Smooth muscle cell (in vitro differentiated cells): ENCODE results near the gene FKBP6. TPM values are rescaled to one million over a fixed set of nuclear protein-coding genes. Genes with fewer than 3 reads are reported as not detected.
"Not testable (repeated sequence)": the region's sequence is repeated elsewhere in the genome, so short reads cannot be mapped to it uniquely, and the experiment has no call there.

Source experiments
- DNase-seq: peaks from one replicate; lab custom pipeline; 2025; ENCODE audit not compliant: unreplicated experiment; lab: John Stamatoyannopoulos, UW
- H2AFZ ChIP-seq: fragments of 200-600 bp; sonication (generic); 2 replicates; pipeline ENCODE4 v1.6.0; 2016; ENCODE audit warnings: antibody characterized with exemption, low read depth, mild to moderate bottlenecking
- H3F3A ChIP-seq: fragments of 200-600 bp; sonication (generic); 2 replicates; pipeline ENCODE4 v1.6.0; 2017; ENCODE audit warnings: antibody characterized with exemption, low read depth
- H3K27ac ChIP-seq: fragments of 200-600 bp; sonication (generic); 2 replicates; pipeline ENCODE4 v1.5.1; 2016; ENCODE audit warnings: low read depth, mild to moderate bottlenecking
- H3K27me3 ChIP-seq: fragments of 200-600 bp; sonication (generic); 2 replicates; pipeline ENCODE4 v1.6.1; 2016; ENCODE audit warnings: low read depth, mild to moderate bottlenecking
- H3K36me3 ChIP-seq: fragments of 200-600 bp; sonication (generic); 2 replicates; pipeline ENCODE4 v1.5.1; 2016; ENCODE audit warnings: low read depth
- H3K4me1 ChIP-seq: fragments of 200-600 bp; sonication (generic); 2 replicates; pipeline ENCODE4 v1.5.1; 2016; ENCODE audit warnings: low read depth
- H3K4me2 ChIP-seq: fragments of 200-600 bp; sonication (generic); 2 replicates; pipeline ENCODE4 v1.6.0; 2016; ENCODE audit warnings: mild to moderate bottlenecking
- H3K4me3 ChIP-seq: fragments of 200-600 bp; sonication (generic); 2 replicates; pipeline ENCODE4 v1.5.1; 2016; ENCODE audit warnings: mild to moderate bottlenecking
- H3K79me2 ChIP-seq: fragments of 200-600 bp; sonication (generic); 2 replicates; pipeline ENCODE4 v1.6.0; 2016; ENCODE audit warnings: low read depth, mild to moderate bottlenecking
- H3K9ac ChIP-seq: fragments of 200-600 bp; sonication (generic); 2 replicates; pipeline ENCODE4 v1.6.0; 2016; ENCODE audit warnings: low read depth
- H3K9me3 ChIP-seq: fragments of 200-600 bp; sonication (generic); replicated peaks from 2 replicates; pipeline ENCODE4 v1.5.1; 2016; ENCODE audit warnings: low read depth
- H4K20me1 ChIP-seq: fragments of 200-600 bp; sonication (generic); 2 replicates; pipeline ENCODE4 v1.6.0; 2016; ENCODE audit warnings: low read depth
- CTCF ChIP-seq: fragments of 200-600 bp; sonication (generic); IDR thresholded peaks from 2 replicates; pipeline ENCODE4 v1.5.1; 2017; ENCODE audit warnings: borderline replicate concordance, mild to moderate bottlenecking, antibody characterized with exemption; ENCODE audit not compliant: insufficient read depth, poor library complexity, severe bottlenecking
- WGBS: methylation state at CpG from one replicate; pipeline ENCODE4 v1.1.7; 2016; ENCODE audit warnings: low lambda C conversion rate; 5-methylcytosine and 5-hydroxymethylcytosine counted together
- polyA plus RNA-seq: library from polyadenylated mRNA; unstranded; fragments of >200 nt; fragmentation: Nextera tagmentation; extraction: Ambion mirVana; gene quantifications from 2 replicates; pipeline ENCODE4 v1.2.1, GENCODE V29; 2016
- small RNA-seq: library from RNA; depleted of rRNA; stranded (forward); fragments of <200 nt; gene quantifications from one replicate; pipeline ENCODE3, GENCODE V24; 2014
- total RNA-seq: library from RNA; depleted of rRNA; stranded (reverse); fragments of >200 nt; gene quantifications from 2 replicates; pipeline ENCODE4 v1.2.3, GENCODE V29; 2014

Gene FKBP6
- total and polyA plus RNA-seq, 2 experiments from 2014 or later: not detected

GRCh38 chr7:73397521-73398281 is 69.7 kb downstream of the FKBP6 start:
- Histone ChIP-seq H3K27ac (no peak overlapping the region), H3F3A (no peaks in the 10 kb centered on the region), H3K4me3 (no peak overlapping the region), H3K36me3 (no peaks in the 10 kb centered on the region), H4K20me1 (no peaks in the 10 kb centered on the region), H3K79me2 (no peaks in the 10 kb centered on the region), H3K9ac (no peak overlapping the region), H3K27me3 (no peaks in the 10 kb centered on the region), H2AFZ (no peak overlapping the region), H3K4me2 (no peak overlapping the region), H3K4me1 (no peaks in the 10 kb centered on the region), H3K9me3 (no peaks in the 10 kb centered on the region)
- WGBS: 34% methylated on average over 12 of the region's 14 CpGs
- no peak for DNase-seq
- TF ChIP-seq CTCF: no peak

- not testable (repeated sequence) for H4K20me1 ChIP-seq, H3K27me3 ChIP-seq, H3K9me3 ChIP-seq, DNase-seq, H3K9ac ChIP-seq, H2AFZ ChIP-seq, H3K79me2 ChIP-seq, H3K4me1 ChIP-seq, H3K4me2 ChIP-seq, H3K36me3 ChIP-seq, H3K4me3 ChIP-seq, H3K27ac ChIP-seq, H3F3A ChIP-seq
- WGBS: 72% methylated on average over 19 of the region's 19 CpGs
Measured at GRCh38 chr7:73399185-73400050, 71.5 kb downstream of the FKBP6 start.

GRCh38 chr7:73404860-73405259 is 76.9 kb downstream of the FKBP6 start:
- H3K27ac ChIP-seq, H3K36me3 ChIP-seq, H3K4me2 ChIP-seq, H3F3A ChIP-seq, H3K9ac ChIP-seq, H3K27me3 ChIP-seq, H3K79me2 ChIP-seq, H3K4me3 ChIP-seq, H3K4me1 ChIP-seq, H2AFZ ChIP-seq, H3K9me3 ChIP-seq, H4K20me1 ChIP-seq, DNase-seq: not testable (repeated sequence)
- 97% methylated on average over 3 of the region's 3 CpGs for WGBS

Small RNAs within 50 kb of the gene (small RNA-seq; reads per million reads assigned to genes)
- gene RF00019 (not detected), gene RNU6-1080P (not detected)

Other genes with a start within 250 kb of the FKBP6 start
- gene SPDYE9, start 242.1 kb upstream of the FKBP6 start, total RNA-seq: not detected in 2 replicates
- gene SPDYE9, start 242.1 kb upstream of the FKBP6 start, polyA plus RNA-seq: 0.31 TPM in 1 of 2 replicates, not detected in the other
- gene NSUN5, start 19.3 kb upstream of the FKBP6 start, total RNA-seq: 16.9 and 25.2 TPM in 2 replicates
- 38.1 and 47.9 TPM in 2 replicates for gene NSUN5, start 19.3 kb upstream of the FKBP6 start, polyA plus RNA-seq
- gene TRIM50, start 79 bp upstream of the FKBP6 start, total RNA-seq: not detected in 2 replicates
- gene TRIM50, start 79 bp upstream of the FKBP6 start, polyA plus RNA-seq: not detected in 2 replicates
- 0.58 and 1.3 TPM in 2 replicates for gene FZD9, start 105.6 kb downstream of the FKBP6 start, total RNA-seq
- 1.6 and 3.3 TPM in 2 replicates for gene FZD9, start 105.6 kb downstream of the FKBP6 start, polyA plus RNA-seq
- 43.9 and 48.8 TPM in 2 replicates for gene BAZ1B, start 194.1 kb downstream of the FKBP6 start, total RNA-seq
- gene BAZ1B, start 194.1 kb downstream of the FKBP6 start, polyA plus RNA-seq: 20.1 and 23.9 TPM in 2 replicates
- 16.0 and 31.9 TPM in 2 replicates for gene BCL7B, start 229.5 kb downstream of the FKBP6 start, total RNA-seq
- gene BCL7B, start 229.5 kb downstream of the FKBP6 start, polyA plus RNA-seq: 30.7 and 37.9 TPM in 2 replicates